Neuronal stem cell (in vitro differentiated cells): Measurements from ENCODE around the gene AUTS2.

ENCODE experiments used
- DNase-seq: peaks from one replicate; pipeline ENCODE4 v3.0.0-alpha.2; 2013; ENCODE audit warnings: low spot score
- H2AFZ ChIP-seq: one replicate; pipeline ENCODE4 v1.6.1; 2013; ENCODE audit warnings: mild to moderate bottlenecking, low read length, inconsistent platforms
- H2AK5ac ChIP-seq: 2 replicates; pipeline ENCODE4 v1.6.1; 2013; ENCODE audit warnings: low read depth, mild to moderate bottlenecking, inconsistent platforms, low read length, moderate library complexity, mixed read lengths
- H2BK120ac ChIP-seq: 2 replicates; pipeline ENCODE4 v1.6.1; 2013; ENCODE audit warnings: low read depth, mild to moderate bottlenecking, inconsistent platforms, low read length, moderate library complexity, mixed read lengths
- H2BK12ac ChIP-seq: one replicate; pipeline ENCODE4 v1.6.1; 2013; ENCODE audit warnings: low read length, inconsistent platforms
- H2BK15ac ChIP-seq: 2 replicates; pipeline ENCODE4 v1.6.1; 2013; ENCODE audit warnings: mild to moderate bottlenecking, low read length, inconsistent platforms, mixed read lengths
- H2BK5ac ChIP-seq: one replicate; pipeline ENCODE4 v1.6.1; 2013; ENCODE audit warnings: inconsistent platforms, mild to moderate bottlenecking, low read length, moderate library complexity
- H3K14ac ChIP-seq: one replicate; pipeline ENCODE4 v1.6.1; 2013; ENCODE audit warnings: low read length, inconsistent platforms
- H3K18ac ChIP-seq: 2 replicates; pipeline ENCODE4 v1.6.1; 2013; ENCODE audit warnings: low read length, inconsistent platforms
- H3K23ac ChIP-seq: 2 replicates; pipeline ENCODE4 v1.6.1; 2013; ENCODE audit warnings: low read depth, mild to moderate bottlenecking, mixed read lengths, low read length, inconsistent platforms; ENCODE audit not compliant: poor library complexity
- H3K27ac ChIP-seq: replicated peaks from 3 replicates; pipeline ENCODE4 v1.5.1; 2013; ENCODE audit warnings: low read length, inconsistent platforms
- H3K27me3 ChIP-seq, 3 experiments: 2 replicates each; pipeline ENCODE4 v1.6.1; 2013; ENCODE audit warnings: low read length in 3 of 3, mild to moderate bottlenecking in 2 of 3, inconsistent platforms in 1 of 3, low read depth in 1 of 3, mixed read lengths in 1 of 3, moderate library complexity in 1 of 3; ENCODE audit not compliant: control insufficient read depth in 3 of 3, insufficient read depth in 3 of 3
- H3K36me3 ChIP-seq, 2 donors: replicated peaks in 1 of 2; 2 replicates each; pipeline ENCODE4 v1.6.1; 2013; ENCODE audit warnings: low read length in 2 of 2; ENCODE audit not compliant: control insufficient read depth in 2 of 2, insufficient read depth in 2 of 2
- H3K4ac ChIP-seq: 2 replicates; pipeline ENCODE4 v1.6.1; 2013; ENCODE audit warnings: inconsistent platforms, mild to moderate bottlenecking, low read length, moderate library complexity
- H3K4me1 ChIP-seq, 2 donors: 1 replicate in 1 of 2; 2 replicates in 1 of 2; pipeline ENCODE4 v1.6.1; 2013; ENCODE audit warnings: low read length in 2 of 2, low read depth in 1 of 2; ENCODE audit not compliant: control insufficient read depth in 2 of 2, insufficient read depth in 1 of 2
- H3K4me2 ChIP-seq: one replicate; pipeline ENCODE4 v1.6.1; 2013; ENCODE audit warnings: mild to moderate bottlenecking, low read length, inconsistent platforms; ENCODE audit not compliant: insufficient read depth, poor library complexity, severe bottlenecking
- H3K4me3 ChIP-seq, 2 donors: 2 replicates each; pipeline ENCODE4 v1.5.1; 2013; ENCODE audit warnings: low read length in 2 of 2, mild to moderate bottlenecking in 2 of 2, inconsistent platforms in 1 of 2, moderate library complexity in 1 of 2
- H3K79me1 ChIP-seq: one replicate; pipeline ENCODE4 v1.6.1; 2013; ENCODE audit warnings: low read depth, mild to moderate bottlenecking, inconsistent platforms, low read length, moderate library complexity
- H3K9ac ChIP-seq: one replicate; pipeline ENCODE4 v1.6.1; 2013; ENCODE audit warnings: mild to moderate bottlenecking, low read depth, low read length, inconsistent platforms; ENCODE audit not compliant: poor library complexity
- H3K9me3 ChIP-seq, 2 donors: replicated peaks in 1 of 2; 2 replicates each; pipeline versions ENCODE3 to v1.6.1; 2013; ENCODE audit warnings: low read length in 2 of 2, mild to moderate bottlenecking in 2 of 2, inconsistent platforms in 1 of 2, low read depth in 1 of 2, mixed read lengths in 1 of 2, moderate library complexity in 1 of 2; ENCODE audit not compliant: control insufficient read depth in 2 of 2, insufficient read depth in 1 of 2
- H4K8ac ChIP-seq: one replicate; pipeline ENCODE4 v1.6.1; 2013; ENCODE audit warnings: low read depth, mild to moderate bottlenecking, inconsistent platforms, low read length, moderate library complexity
- H4K91ac ChIP-seq: one replicate; pipeline ENCODE4 v1.6.1; 2013; ENCODE audit warnings: low read length, low read depth, mild to moderate bottlenecking, inconsistent platforms; ENCODE audit not compliant: poor library complexity
- WGBS, 2 donors: extraction: QIAGEN DNeasy Blood & Tissue Kit; methylation state at CpG; one replicate each; pipeline ENCODE4 v1.1.7; 2013; ENCODE audit warnings: missing lambda C conversion rate in 2 of 2, mixed read lengths in 1 of 2; ENCODE audit not compliant: insufficient read length in 2 of 2, insufficient replicate concordance in 1 of 2; ENCODE audit errors: extremely low coverage in 2 of 2; 5-methylcytosine and 5-hydroxymethylcytosine counted together

Gene AUTS2

GRCh38 chr7:70556761-70557160 lies 958.5 kb downstream of the AUTS2 start:
- Histone ChIP-seq H3K18ac (no peak overlapping the region), H2AK5ac (no peak overlapping the region), H3K9me3 (peaks cover 0 to 9% of the 10 kb centered on the region in 2 donors), H3K4me3 (no peak overlapping the region), H3K4me1 (no peaks in the 10 kb centered on the region), H3K23ac (no peak overlapping the region), H2BK12ac (no peak overlapping the region), H3K79me1 (no peaks in the 10 kb centered on the region), H2BK120ac (no peak overlapping the region), H4K91ac (no peak overlapping the region), H4K8ac (no peak overlapping the region), H2AFZ (no peak overlapping the region), H3K27ac (no peak overlapping the region), H3K4me2 (no peak overlapping the region), H3K14ac (no peak overlapping the region), H3K36me3 (no peaks in the 10 kb centered on the region), H3K9ac (no peak overlapping the region), H3K27me3 (peaks cover 0 to 2% (median 0%) of the 10 kb centered on the region in 3 experiments), H2BK15ac (no peak overlapping the region), H3K4ac (no peak overlapping the region), H2BK5ac (no peak overlapping the region)
- WGBS, 2 donors = no CpG with 5 or more reads among the region's 2 CpGs
- no peak for DNase-seq

DNA sequence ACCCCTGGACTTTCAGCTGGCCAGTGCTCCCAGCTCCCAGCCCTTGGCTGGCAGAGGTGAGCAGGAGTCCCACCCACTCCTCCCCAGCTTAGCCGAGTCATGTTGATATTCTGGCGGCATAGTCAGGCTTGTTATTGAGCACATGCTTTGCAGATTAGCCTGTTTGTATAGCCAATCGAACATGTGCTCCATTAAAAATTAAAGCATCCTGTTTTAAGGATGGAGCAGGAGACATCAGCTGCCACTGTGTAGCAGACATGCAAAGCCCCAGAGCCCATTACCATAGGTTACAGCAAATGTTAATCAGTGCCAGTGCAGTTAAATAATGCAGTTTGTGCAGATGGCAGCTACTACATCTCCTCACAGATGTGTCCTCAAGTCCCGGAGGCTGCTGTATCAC lies 959.1 kb downstream of the AUTS2 start:
- no peak overlapping the region for H2AFZ ChIP-seq
- H3K79me1 ChIP-seq = no peaks in the 10 kb centered on the region
- H3K36me3 ChIP-seq = no peaks in the 10 kb centered on the region
- H4K91ac ChIP-seq = no peak overlapping the region
- H3K4me2 ChIP-seq = no peak overlapping the region
- no peak overlapping the region for H2BK120ac ChIP-seq
- no peak overlapping the region for H3K27ac ChIP-seq
- H3K27me3 ChIP-seq = peaks cover 0 to 2% (median 0%) of the 10 kb centered on the region in 3 experiments
- H3K4me1 ChIP-seq = no peaks in the 10 kb centered on the region
- no peak overlapping the region for H2BK5ac ChIP-seq
- H4K8ac ChIP-seq = no peak overlapping the region
- no peak overlapping the region for H3K14ac ChIP-seq
- no peak for DNase-seq
- no peak overlapping the region for H3K23ac ChIP-seq
- no peak overlapping the region for H2BK12ac ChIP-seq
- no peak overlapping the region for H3K18ac ChIP-seq
- WGBS, 2 donors = no CpG with 5 or more reads among the region's 4 CpGs
- H3K9ac ChIP-seq = no peak overlapping the region
- H3K4ac ChIP-seq = no peak overlapping the region
- peaks cover 0 to 9% of the 10 kb centered on the region in 2 donors for H3K9me3 ChIP-seq
- H3K4me3 ChIP-seq = no peak overlapping the region
- no peak overlapping the region for H2AK5ac ChIP-seq
- H2BK15ac ChIP-seq = no peak overlapping the region

DNA sequence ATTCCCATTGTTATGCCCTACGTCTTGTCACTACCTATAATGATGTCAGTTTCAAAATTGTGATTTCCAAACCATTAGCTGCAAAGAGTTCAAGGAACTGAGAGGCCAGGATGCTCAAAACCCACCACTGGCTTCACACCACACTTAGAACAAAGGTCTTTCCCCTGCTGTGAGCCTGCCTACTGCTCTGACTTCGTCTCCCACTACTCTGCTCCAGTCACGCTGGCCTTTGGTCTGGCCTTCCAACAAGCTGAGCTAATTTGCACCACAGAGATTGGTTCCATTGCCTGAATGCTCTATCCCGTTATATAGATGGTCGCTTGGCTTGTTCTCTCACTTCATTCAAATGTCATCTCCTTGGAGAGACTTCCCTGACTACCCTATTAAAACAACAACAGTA lies 961.5 kb downstream of the AUTS2 start:
- DNase-seq = no peak
- Histone ChIP-seq H3K4me2 (no peak overlapping the region), H2AK5ac (no peak overlapping the region), H3K23ac (no peak overlapping the region), H2BK15ac (no peak overlapping the region), H3K27me3 (peaks cover 0 to 3% (median 0%) of the 10 kb centered on the region in 3 experiments), H2BK5ac (no peak overlapping the region), H3K36me3 (no peaks in the 10 kb centered on the region), H2BK12ac (no peak overlapping the region), H2BK120ac (no peak overlapping the region), H2AFZ (no peak overlapping the region), H4K91ac (no peak overlapping the region), H3K14ac (no peak overlapping the region), H3K27ac (no peak overlapping the region), H3K79me1 (no peaks in the 10 kb centered on the region), H3K4ac (no peak overlapping the region), H3K18ac (no peak overlapping the region), H3K4me1 (no peaks in the 10 kb centered on the region), H4K8ac (no peak overlapping the region), H3K9ac (no peak overlapping the region), H3K4me3 (no peak overlapping the region), H3K9me3 (peaks cover 0 to 9% of the 10 kb centered on the region in 2 donors)
- no CpG with 5 or more reads among the region's 5 CpGs for WGBS, 2 donors

DNA sequence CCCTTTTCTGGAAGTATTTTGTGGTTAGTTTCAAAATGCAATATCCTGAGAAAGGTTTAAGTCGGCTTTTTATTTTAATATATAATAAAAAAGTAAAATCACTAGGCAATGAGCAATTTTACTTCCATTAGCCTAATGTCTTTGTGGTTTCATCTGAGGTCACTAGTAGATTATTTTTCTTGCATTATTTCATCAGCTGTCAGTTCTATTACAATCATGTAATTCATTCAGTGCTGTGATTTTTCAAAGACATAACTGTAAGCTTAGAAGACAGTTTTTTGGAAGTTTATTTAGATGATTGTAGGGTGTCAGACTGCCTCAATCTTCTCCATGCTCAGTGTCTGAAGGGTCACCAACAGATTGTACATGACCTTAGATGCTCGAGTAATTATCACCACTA lies 965.7 kb downstream of the AUTS2 start:
- Histone ChIP-seq H2BK15ac (no peak overlapping the region), H3K9ac (no peak overlapping the region), H3K23ac (no peak overlapping the region), H3K27ac (no peak overlapping the region), H3K9me3 (peaks cover 0 to 3% of the 10 kb centered on the region in 2 donors), H3K79me1 (no peaks in the 10 kb centered on the region), H2AK5ac (no peak overlapping the region), H4K8ac (no peak overlapping the region), H3K14ac (no peak overlapping the region), H3K4me3 (no peak overlapping the region), H3K27me3 (peaks cover 0 to 27% (median 4%) of the 10 kb centered on the region in 3 experiments), H3K4me2 (no peak overlapping the region), H3K18ac (no peak overlapping the region), H2BK12ac (no peak overlapping the region), H2BK120ac (no peak overlapping the region), H3K4ac (no peak overlapping the region), H4K91ac (no peak overlapping the region), H2BK5ac (no peak overlapping the region), H3K36me3 (peaks cover 0 to 3% of the 10 kb centered on the region in 2 donors), H3K4me1 (peaks cover 0 to 2% of the 10 kb centered on the region in 2 donors), H2AFZ (no peak overlapping the region)
- no peak for DNase-seq
- no CpG with 5 or more reads among the region's 2 CpGs for WGBS, 2 donors
